Measurements from ENCODE around the gene ZNF280C. TPM values are rescaled to one million over a fixed set of nuclear protein-coding genes. Genes with fewer than 3 reads are reported as not detected.

ZNF280C gene
- polyA plus RNA-seq, 1 donor = 4.7 TPM

GRCh38 chrX:130170752-130171445 is 97.8 kb downstream of the ZNF280C start:
- peaks cover 22% of the 10 kb centered on the region for H3K27me3 ChIP-seq (ENCODE audit: control insufficient read depth, insufficient read depth, low read length)
- DNase-seq = peak in 1 of 2 donors; percentile 27
- no CpG with 5 or more reads among the region's 36 CpGs for WGBS (ENCODE audit: insufficient coverage, low lambda C conversion rate)
- no peaks in the 10 kb centered on the region for H3K36me3 ChIP-seq (ENCODE audit: control insufficient read depth, insufficient read depth, low read length)
- no peaks in the 10 kb centered on the region for H3K9me3 ChIP-seq (ENCODE audit: control insufficient read depth, low read depth, low read length)
- H3K27ac ChIP-seq (ENCODE audit: low read length) = no peak overlapping the region
- peak overlapping the region; percentile 46 for H3K4me3 ChIP-seq (ENCODE audit: low read length)
- peaks cover 6% of the 10 kb centered on the region for H3K4me1 ChIP-seq (ENCODE audit: control insufficient read depth, insufficient read depth, low read length)

GRCh38 chrX:130167040-130167439 is 101.7 kb downstream of the ZNF280C start:
- no peaks in the 10 kb centered on the region for H3K9me3 ChIP-seq (ENCODE audit: control insufficient read depth, low read depth, low read length)
- WGBS (ENCODE audit: insufficient coverage, low lambda C conversion rate) = no CpG with 5 or more reads among the region's 4 CpGs
- no peak for DNase-seq
- peaks cover 17% of the 10 kb centered on the region for H3K27me3 ChIP-seq (ENCODE audit: control insufficient read depth, insufficient read depth, low read length)
- no peaks in the 10 kb centered on the region for H3K36me3 ChIP-seq (ENCODE audit: control insufficient read depth, insufficient read depth, low read length)
- no peak overlapping the region for H3K4me3 ChIP-seq (ENCODE audit: low read length)
- H3K27ac ChIP-seq (ENCODE audit: low read length) = no peak overlapping the region
- peaks cover 9% of the 10 kb centered on the region for H3K4me1 ChIP-seq (ENCODE audit: control insufficient read depth, insufficient read depth, low read length)

- Histone ChIP-seq H3K4me3 (ENCODE audit: low read length) (peak overlapping the region; percentile 62), H3K9me3 (ENCODE audit: control insufficient read depth, low read depth, low read length) (no peaks in the 10 kb centered on the region), H3K27me3 (ENCODE audit: control insufficient read depth, insufficient read depth, low read length) (peaks cover 11% of the 10 kb centered on the region), H3K36me3 (ENCODE audit: control insufficient read depth, insufficient read depth, low read length) (no peaks in the 10 kb centered on the region), H3K27ac (ENCODE audit: low read length) (peak overlapping the region; percentile 97), H3K4me1 (ENCODE audit: control insufficient read depth, insufficient read depth, low read length) (peaks cover 9% of the 10 kb centered on the region)
- DNase-seq = no peak
- no CpG with 5 or more reads among the region's 4 CpGs for WGBS (ENCODE audit: insufficient coverage, low lambda C conversion rate)
Measured at GRCh38 chrX:130166503-130166777, 102.3 kb downstream of the ZNF280C start.

- peak within 1 kb of the TSS; percentile 97 for H3K27ac ChIP-seq (ENCODE audit: low read length)
- WGBS (ENCODE audit: insufficient coverage, low lambda C conversion rate) = no CpG with 5 or more reads among the region's 50 CpGs
Measured at GRCh38 chrX:130165703-130166502, 102.8 kb downstream of the ZNF280C start, which contains the start of gene AIFM1. TSS of gene AIFM1 (minus strand) at chrX:130165841. CDS start at chrX:130165656, 185 bp downstream.

GRCh38 chrX:130165181-130165702 is 103.5 kb downstream of the ZNF280C start:
- no CpG with 5 or more reads among the region's 32 CpGs for WGBS (ENCODE audit: insufficient coverage, low lambda C conversion rate)
- DNase-seq = no peak
- no peaks in the 10 kb centered on the region for H3K27me3 ChIP-seq (ENCODE audit: control insufficient read depth, insufficient read depth, low read length)
- peak overlapping the region; percentile 62 for H3K4me3 ChIP-seq (ENCODE audit: low read length)
- peak overlapping the region; percentile 97 for H3K27ac ChIP-seq (ENCODE audit: low read length)
- no peaks in the 10 kb centered on the region for H3K9me3 ChIP-seq (ENCODE audit: control insufficient read depth, low read depth, low read length)
- no peaks in the 10 kb centered on the region for H3K36me3 ChIP-seq (ENCODE audit: control insufficient read depth, insufficient read depth, low read length)
- peaks cover 9% of the 10 kb centered on the region for H3K4me1 ChIP-seq (ENCODE audit: control insufficient read depth, insufficient read depth, low read length)

More at GRCh38 chrX:130165703-130166502, 102.8 kb downstream of the ZNF280C start, which contains the start of gene AIFM1:
- H3K36me3 ChIP-seq (ENCODE audit: control insufficient read depth, insufficient read depth, low read length) = no peaks in the 10 kb centered on the region
- peak within 1 kb of the TSS; percentile 62 for H3K4me3 ChIP-seq (ENCODE audit: low read length)
- DNase-seq = peak; percentile 93 to 95
- no peaks in the 10 kb centered on the region for H3K9me3 ChIP-seq (ENCODE audit: control insufficient read depth, low read depth, low read length)
- peaks cover 9% of the 10 kb centered on the region for H3K4me1 ChIP-seq (ENCODE audit: control insufficient read depth, insufficient read depth, low read length)
- peaks cover 5% of the 10 kb centered on the region for H3K27me3 ChIP-seq (ENCODE audit: control insufficient read depth, insufficient read depth, low read length)

GRCh38 chrX:130163398-130163797 is 105.3 kb downstream of the ZNF280C start:
- no peak for DNase-seq
- Histone ChIP-seq H3K27me3 (ENCODE audit: control insufficient read depth, insufficient read depth, low read length) (no peaks in the 10 kb centered on the region), H3K27ac (ENCODE audit: low read length) (no peak overlapping the region), H3K36me3 (ENCODE audit: control insufficient read depth, insufficient read depth, low read length) (no peaks in the 10 kb centered on the region), H3K9me3 (ENCODE audit: control insufficient read depth, low read depth, low read length) (no peaks in the 10 kb centered on the region), H3K4me3 (ENCODE audit: low read length) (no peak overlapping the region), H3K4me1 (ENCODE audit: control insufficient read depth, insufficient read depth, low read length) (peaks cover 9% of the 10 kb centered on the region)
- no CpG with 5 or more reads among the region's 2 CpGs for WGBS (ENCODE audit: insufficient coverage, low lambda C conversion rate)

- no peaks in the 10 kb centered on the region for H3K36me3 ChIP-seq (ENCODE audit: control insufficient read depth, insufficient read depth, low read length)
- no CpG with 5 or more reads among the region's 6 CpGs for WGBS (ENCODE audit: insufficient coverage, low lambda C conversion rate)
- DNase-seq = no peak
- H3K27me3 ChIP-seq (ENCODE audit: control insufficient read depth, insufficient read depth, low read length) = no peaks in the 10 kb centered on the region
- no peak overlapping the region for H3K27ac ChIP-seq (ENCODE audit: low read length)
- peaks cover 9% of the 10 kb centered on the region for H3K4me1 ChIP-seq (ENCODE audit: control insufficient read depth, insufficient read depth, low read length)
- H3K9me3 ChIP-seq (ENCODE audit: control insufficient read depth, low read depth, low read length) = no peaks in the 10 kb centered on the region
- H3K4me3 ChIP-seq (ENCODE audit: low read length) = no peak overlapping the region
Measured at GRCh38 chrX:130162094-130162735, 106.5 kb downstream of the ZNF280C start.

GRCh38 chrX:130159776-130160175 is 108.9 kb downstream of the ZNF280C start:
- H3K9me3 ChIP-seq (ENCODE audit: control insufficient read depth, low read depth, low read length) = no peaks in the 10 kb centered on the region
- no CpG with 5 or more reads among the region's 4 CpGs for whole genome bisulfite sequencing (ENCODE audit: insufficient coverage, low lambda C conversion rate)
- H3K27me3 ChIP-seq (ENCODE audit: control insufficient read depth, insufficient read depth, low read length) = no peaks in the 10 kb centered on the region
- H3K4me3 ChIP-seq (ENCODE audit: low read length) = no peak overlapping the region
- H3K36me3 ChIP-seq (ENCODE audit: control insufficient read depth, insufficient read depth, low read length) = peaks cover 2% of the 10 kb centered on the region
- H3K27ac ChIP-seq (ENCODE audit: low read length) = no peak overlapping the region
- no peak for DNase-seq
- H3K4me1 ChIP-seq (ENCODE audit: control insufficient read depth, insufficient read depth, low read length) = peaks cover 3% of the 10 kb centered on the region

GRCh38 chrX:130158311-130158710 is 110.4 kb downstream of the ZNF280C start:
- H3K4me3 ChIP-seq (ENCODE audit: low read length) = no peak overlapping the region
- WGBS (ENCODE audit: insufficient coverage, low lambda C conversion rate) = no CpG with 5 or more reads among the region's 2 CpGs
- no peaks in the 10 kb centered on the region for H3K27me3 ChIP-seq (ENCODE audit: control insufficient read depth, insufficient read depth, low read length)
- H3K36me3 ChIP-seq (ENCODE audit: control insufficient read depth, insufficient read depth, low read length) = peaks cover 2% of the 10 kb centered on the region
- no peaks in the 10 kb centered on the region for H3K9me3 ChIP-seq (ENCODE audit: control insufficient read depth, low read depth, low read length)
- no peak overlapping the region for H3K27ac ChIP-seq (ENCODE audit: low read length)
- H3K4me1 ChIP-seq (ENCODE audit: control insufficient read depth, insufficient read depth, low read length) = no peaks in the 10 kb centered on the region
- no peak for DNase-seq

- DNase-seq = no peak
- Histone ChIP-seq H3K9me3 (ENCODE audit: control insufficient read depth, low read depth, low read length) (no peaks in the 10 kb centered on the region), H3K27me3 (ENCODE audit: control insufficient read depth, insufficient read depth, low read length) (no peaks in the 10 kb centered on the region), H3K4me1 (ENCODE audit: control insufficient read depth, insufficient read depth, low read length) (no peaks in the 10 kb centered on the region), H3K36me3 (ENCODE audit: control insufficient read depth, insufficient read depth, low read length) (peaks cover 2% of the 10 kb centered on the region), H3K4me3 (ENCODE audit: low read length) (no peak overlapping the region), H3K27ac (ENCODE audit: low read length) (no peak overlapping the region)
- WGBS (ENCODE audit: insufficient coverage, low lambda C conversion rate) = no CpG with 5 or more reads among the region's 2 CpGs
Measured at GRCh38 chrX:130155564-130155963, 113.1 kb downstream of the ZNF280C start.
